ENCODE measurements around the gene TBC1D7.

TBC1D7 gene

DNA sequence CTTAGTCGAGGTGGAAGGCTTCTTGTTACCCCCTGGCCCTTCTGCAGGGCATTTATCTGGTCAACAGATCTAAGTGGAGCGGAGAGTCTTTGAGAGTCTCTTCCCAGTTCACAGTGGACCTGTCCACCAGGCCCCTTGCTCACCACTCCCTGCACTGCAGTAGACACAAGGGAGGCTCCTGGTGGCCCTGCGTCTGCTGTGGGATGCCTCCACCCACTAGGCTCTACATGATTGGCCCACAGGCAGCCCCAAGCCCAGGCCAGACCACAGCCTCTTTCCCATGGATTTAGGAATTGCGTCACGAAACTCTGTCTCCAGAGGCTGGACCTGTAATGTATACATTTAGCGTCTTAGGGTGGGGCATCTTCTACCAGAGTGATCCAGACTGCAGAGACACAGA is 28.4 kb downstream of the TBC1D7 start:
- no peaks in the 10 kb centered on the region for H3K36me3 ChIP-seq (ENCODE audit: insufficient read depth)
- no peaks in the 10 kb centered on the region for H3K27me3 ChIP-seq (ENCODE audit: insufficient read depth, low read depth)
- no peaks in the 10 kb centered on the region for H4K20me1 ChIP-seq (ENCODE audit: insufficient read depth)
- no peak overlapping the region for H2AFZ ChIP-seq (ENCODE audit: low read depth)
- H3K79me2 ChIP-seq (ENCODE audit: insufficient read depth, low read depth) = no peaks in the 10 kb centered on the region
- no peak overlapping the region for H3K9ac ChIP-seq
- peaks cover 28% of the 10 kb centered on the region for H3K4me1 ChIP-seq (ENCODE audit: low read depth, poor library complexity, severe bottlenecking)
- H3K27ac ChIP-seq = no peak overlapping the region
- no peak overlapping the region for H3K4me2 ChIP-seq
- no peak for TF ChIP-seq CTCF (conservative IDR thresholded peaks at IDR 0.05; ENCODE audit: low read depth, low read length)
- H3K4me3 ChIP-seq (IDR thresholded peaks at IDR 0.05; ENCODE audit: insufficient read depth, low read depth, low read length) = no peak overlapping the region

DNA sequence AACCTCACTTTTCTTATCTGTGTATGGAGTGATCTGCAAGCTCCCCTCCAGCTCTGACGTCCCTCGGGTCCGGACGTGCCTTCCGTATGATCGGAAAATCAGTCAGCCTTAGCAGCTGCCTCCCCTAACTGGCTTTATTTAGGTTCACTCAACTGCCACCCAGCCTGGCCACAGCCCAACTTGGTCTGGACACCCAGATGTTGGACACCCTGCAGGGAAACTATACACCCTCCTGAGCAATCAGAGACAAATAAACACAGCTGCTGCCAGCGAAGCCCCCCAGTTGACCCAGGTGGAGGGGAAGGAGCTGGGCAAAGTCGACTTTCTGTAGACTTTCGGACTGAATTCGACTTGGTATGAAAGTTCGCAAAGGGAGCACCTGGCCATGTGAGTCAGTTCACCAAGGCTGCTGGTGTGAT is 28.9 kb downstream of the TBC1D7 start:
- TF ChIP-seq CTCF (conservative IDR thresholded peaks at IDR 0.05; ENCODE audit: low read depth, low read length) = no peak
- H3K36me3 ChIP-seq (ENCODE audit: insufficient read depth) = no peaks in the 10 kb centered on the region
- H3K4me1 ChIP-seq (ENCODE audit: low read depth, poor library complexity, severe bottlenecking) = peaks cover 23% of the 10 kb centered on the region
- no peak overlapping the region for H2AFZ ChIP-seq (ENCODE audit: low read depth)
- H3K27ac ChIP-seq = no peak overlapping the region
- H3K79me2 ChIP-seq (ENCODE audit: insufficient read depth, low read depth) = no peaks in the 10 kb centered on the region
- no peaks in the 10 kb centered on the region for H3K27me3 ChIP-seq (ENCODE audit: insufficient read depth, low read depth)
- no peaks in the 10 kb centered on the region for H4K20me1 ChIP-seq (ENCODE audit: insufficient read depth)
- H3K4me3 ChIP-seq (IDR thresholded peaks at IDR 0.05; ENCODE audit: insufficient read depth, low read depth, low read length) = no peak overlapping the region
- no peak overlapping the region for H3K4me2 ChIP-seq
- H3K9ac ChIP-seq = no peak overlapping the region

GRCh38 chr6:13298446-13298845 is 29.9 kb downstream of the TBC1D7 start:
- H3K4me3 ChIP-seq (IDR thresholded peaks at IDR 0.05; ENCODE audit: insufficient read depth, low read depth, low read length) = no peak overlapping the region
- H3K79me2 ChIP-seq (ENCODE audit: insufficient read depth, low read depth) = no peaks in the 10 kb centered on the region
- H3K27me3 ChIP-seq (ENCODE audit: insufficient read depth, low read depth) = no peaks in the 10 kb centered on the region
- TF ChIP-seq CTCF (conservative IDR thresholded peaks at IDR 0.05; ENCODE audit: low read depth, low read length) = no peak
- no peak overlapping the region for H3K27ac ChIP-seq
- H2AFZ ChIP-seq (ENCODE audit: low read depth) = no peak overlapping the region
- H3K36me3 ChIP-seq (ENCODE audit: insufficient read depth) = no peaks in the 10 kb centered on the region
- no peak overlapping the region for H3K9ac ChIP-seq
- H3K4me1 ChIP-seq (ENCODE audit: low read depth, poor library complexity, severe bottlenecking) = peaks cover 16% of the 10 kb centered on the region
- H4K20me1 ChIP-seq (ENCODE audit: insufficient read depth) = no peaks in the 10 kb centered on the region
- H3K4me2 ChIP-seq = no peak overlapping the region

DNA sequence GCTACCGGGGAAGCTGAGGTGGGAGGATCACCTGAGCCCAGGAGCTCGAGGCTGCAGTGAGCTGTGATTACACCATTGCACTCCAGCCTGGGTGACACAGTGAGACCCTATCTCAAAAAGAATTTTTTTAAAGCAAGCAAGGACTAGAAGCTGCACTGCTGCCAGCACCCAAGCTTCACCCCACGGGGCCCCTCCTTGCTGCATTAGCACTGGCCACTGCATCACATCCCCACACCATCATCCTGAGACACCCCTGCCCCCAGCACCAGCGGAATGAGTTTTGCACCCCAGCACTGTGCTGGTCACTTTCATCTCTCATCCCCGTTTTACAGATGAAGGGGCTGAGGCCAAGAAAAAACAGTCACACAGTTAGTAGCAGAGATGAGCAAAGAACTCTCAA is 30.9 kb downstream of the TBC1D7 start:
- Histone ChIP-seq H3K4me2 (no peak overlapping the region), H3K27ac (no peak overlapping the region), H3K4me3 (IDR thresholded peaks at IDR 0.05; ENCODE audit: insufficient read depth, low read depth, low read length) (no peak overlapping the region), H4K20me1 (ENCODE audit: insufficient read depth) (no peaks in the 10 kb centered on the region), H3K4me1 (ENCODE audit: low read depth, poor library complexity, severe bottlenecking) (peaks cover 5% of the 10 kb centered on the region), H3K27me3 (ENCODE audit: insufficient read depth, low read depth) (no peaks in the 10 kb centered on the region), H2AFZ (ENCODE audit: low read depth) (no peak overlapping the region), H3K79me2 (ENCODE audit: insufficient read depth, low read depth) (no peaks in the 10 kb centered on the region), H3K36me3 (ENCODE audit: insufficient read depth) (no peaks in the 10 kb centered on the region), H3K9ac (no peak overlapping the region)
- no peak for TF ChIP-seq CTCF (conservative IDR thresholded peaks at IDR 0.05; ENCODE audit: low read depth, low read length)
